ENCODE measurements around the gene KLRF1.

KLRF1 gene

DNA sequence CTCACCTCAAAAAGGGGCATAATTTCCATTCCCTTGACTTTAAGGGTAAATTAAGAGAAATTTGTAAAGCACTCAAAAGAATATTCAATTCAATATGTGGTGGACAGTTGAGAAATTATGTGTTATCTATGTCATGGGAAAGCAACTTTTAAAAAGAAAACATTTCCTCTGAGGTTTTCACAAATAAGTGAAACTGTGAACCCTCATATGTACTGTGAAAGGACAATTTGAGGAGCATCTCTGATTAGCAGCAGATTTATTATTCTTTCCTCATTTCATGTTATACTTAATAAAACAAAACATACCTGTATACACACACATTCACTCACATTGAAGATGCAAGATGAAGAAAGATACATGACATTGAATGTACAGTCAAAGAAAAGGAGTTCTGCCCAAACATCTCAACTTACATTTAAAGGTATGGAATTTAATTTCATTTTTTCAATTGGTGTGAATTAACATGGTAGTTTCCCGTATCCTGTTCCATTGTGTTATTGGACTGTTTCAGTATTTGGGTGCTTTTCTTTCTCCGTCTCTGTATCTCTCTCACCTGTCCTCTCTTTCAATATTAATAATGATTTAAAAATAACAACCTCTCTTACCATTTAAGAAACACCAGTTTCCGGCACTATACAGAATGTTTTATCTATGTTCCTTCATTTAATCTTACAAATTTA lies at the start of gene KLRF1:
Gene KLRF1 (plus strand): TSS at position 273 of the 680 bp plus-strand sequence. CDS start 64 bp downstream, at position 337.
- DNase-seq (ENCODE audit: low spot score): no peak

- no peak for DNase-seq (ENCODE audit: low spot score)
Measured at GRCh38 chr12:9779209-9779608, 48.1 kb upstream of the KLRF1 start.

- DNase-seq (ENCODE audit: low spot score): no peak
Measured at GRCh38 chr12:9781360-9781759, 45.9 kb upstream of the KLRF1 start.

GRCh38 chr12:9782547-9783382 lies 44.5 kb upstream of the KLRF1 start:
- no peak for DNase-seq (ENCODE audit: low spot score)

DNA sequence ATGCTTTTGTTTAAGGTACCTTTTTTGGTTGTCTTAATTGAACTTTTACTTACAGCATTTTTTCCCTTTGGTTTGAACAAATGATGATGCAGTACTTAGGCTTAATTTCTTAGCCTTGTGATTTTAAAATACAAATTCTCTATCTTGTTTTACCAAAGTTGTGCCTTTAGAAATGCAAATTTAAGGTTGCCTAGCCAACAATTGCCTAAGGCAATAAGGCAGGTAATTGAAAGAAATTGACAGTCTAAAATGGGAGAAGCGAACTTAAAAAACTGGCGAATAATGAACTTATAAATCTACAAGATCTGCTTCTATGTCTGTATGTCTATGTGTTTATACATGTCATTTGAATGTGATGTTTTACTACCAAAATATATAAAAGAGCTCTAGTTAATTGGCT lies 43.0 kb upstream of the KLRF1 start:
- DNase-seq (ENCODE audit: low spot score): no peak

GRCh38 chr12:9784816-9785215 lies 42.5 kb upstream of the KLRF1 start:
- no peak for DNase-seq (ENCODE audit: low spot score)

DNA sequence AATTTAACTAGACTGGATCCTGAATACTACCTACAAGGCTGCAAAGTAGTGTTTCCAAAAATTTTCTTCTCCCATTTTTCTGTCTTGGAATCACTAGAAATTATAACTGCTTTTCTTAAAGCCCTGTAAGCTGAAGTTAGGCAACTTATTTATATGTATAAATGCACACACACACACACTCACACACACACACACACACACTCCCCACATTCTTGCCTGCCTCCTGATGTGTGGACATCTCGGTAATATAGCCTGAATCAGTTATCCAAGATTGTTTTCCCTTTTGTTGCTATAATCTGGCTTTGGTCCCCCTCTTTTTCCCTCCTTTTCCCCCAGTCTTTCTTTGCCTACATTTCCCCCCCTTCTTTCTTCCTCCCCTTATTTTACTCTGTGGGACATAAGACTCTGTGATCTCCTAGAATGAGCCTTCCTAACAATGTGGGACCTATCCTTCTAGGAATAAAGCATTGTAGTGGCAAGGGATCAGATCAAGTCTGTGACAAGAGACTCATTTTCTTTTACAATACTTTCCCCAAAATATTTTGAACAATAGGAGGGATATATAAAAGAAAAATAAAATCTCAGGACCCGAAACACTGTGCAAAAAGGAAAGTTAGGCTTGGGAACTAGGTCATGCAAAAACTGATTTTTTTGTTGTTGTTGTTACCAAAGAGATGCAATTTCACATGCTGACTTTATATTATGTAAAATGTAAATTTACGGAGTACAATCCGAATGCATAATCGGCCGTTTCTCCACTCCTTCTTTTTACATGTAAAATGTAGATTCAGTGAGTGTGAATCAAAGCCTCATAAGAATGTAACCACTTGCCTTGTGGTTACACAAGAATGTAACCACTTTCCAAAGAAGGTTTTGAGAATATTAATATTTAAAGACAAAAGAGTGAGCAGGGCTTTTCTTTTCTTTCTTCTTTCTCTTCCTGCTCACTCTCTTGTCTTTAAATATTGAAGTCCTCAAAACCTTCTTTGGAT lies 40.3 kb upstream of the KLRF1 start:
- DNase-seq (ENCODE audit: low spot score): peak; percentile 12

GRCh38 chr12:9792185-9792900 lies 34.9 kb upstream of the KLRF1 start:
- DNase-seq (ENCODE audit: low spot score): no peak

DNA sequence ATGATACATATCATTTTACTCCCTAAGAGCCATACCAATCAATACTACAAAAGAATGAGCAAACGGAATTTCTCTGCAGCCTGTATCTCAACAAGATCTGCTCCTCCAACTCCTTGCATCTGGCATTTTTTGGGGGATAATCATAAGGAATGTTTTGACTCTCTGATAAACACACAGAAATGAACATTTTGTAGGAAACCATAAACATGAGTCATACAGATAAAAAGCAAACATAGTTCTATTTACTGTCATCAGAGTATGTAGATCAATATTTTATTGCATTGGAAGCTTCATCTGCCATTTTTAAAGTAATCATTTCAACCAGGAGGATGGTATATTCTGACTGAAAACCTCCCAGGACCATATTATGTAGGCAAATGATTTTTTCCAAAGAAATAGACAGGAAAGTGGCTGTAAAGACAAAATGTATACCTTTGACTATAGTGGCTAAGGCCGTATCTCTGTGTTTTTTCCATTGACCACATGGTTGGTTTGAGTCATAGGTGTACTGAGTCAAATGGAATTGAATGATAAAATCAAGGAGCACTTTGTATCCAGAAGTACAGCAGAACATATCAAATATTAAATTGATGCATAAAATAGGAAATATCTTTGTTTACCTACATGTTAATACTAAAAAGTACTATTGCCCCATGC lies 34.2 kb upstream of the KLRF1 start:
- DNase-seq (ENCODE audit: low spot score): no peak

- DNase-seq (ENCODE audit: low spot score): no peak
Measured at GRCh38 chr12:9793779-9794395, 33.4 kb upstream of the KLRF1 start.

DNA sequence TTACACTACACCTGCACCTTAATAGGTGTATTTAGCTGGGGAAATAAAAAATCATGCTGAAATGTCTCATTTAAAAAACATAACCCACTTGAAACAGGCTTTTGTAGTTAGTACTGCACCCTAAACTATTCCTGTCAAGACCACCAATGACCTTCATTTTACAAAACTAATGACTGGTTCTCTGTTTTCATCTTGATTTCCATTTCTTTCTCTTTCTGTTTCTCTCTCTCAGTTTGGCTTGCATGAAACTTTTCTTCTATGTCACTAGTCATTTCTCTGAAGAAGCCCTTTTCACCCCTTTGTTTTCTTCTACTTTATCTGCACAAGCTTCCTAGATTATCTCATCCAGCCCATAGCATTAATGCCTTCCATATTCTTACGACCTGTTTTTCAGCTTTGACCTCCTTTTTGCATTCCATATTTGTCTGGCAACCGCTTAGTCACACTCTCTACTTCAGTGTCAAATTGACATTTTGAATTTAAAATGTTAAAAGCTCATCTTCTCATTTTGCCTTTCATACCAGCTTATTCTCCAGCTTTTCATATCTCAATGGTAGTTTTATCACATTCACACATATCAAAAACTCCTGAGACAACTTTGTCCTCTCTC lies 32.7 kb upstream of the KLRF1 start:
- DNase-seq (ENCODE audit: low spot score): no peak

DNA sequence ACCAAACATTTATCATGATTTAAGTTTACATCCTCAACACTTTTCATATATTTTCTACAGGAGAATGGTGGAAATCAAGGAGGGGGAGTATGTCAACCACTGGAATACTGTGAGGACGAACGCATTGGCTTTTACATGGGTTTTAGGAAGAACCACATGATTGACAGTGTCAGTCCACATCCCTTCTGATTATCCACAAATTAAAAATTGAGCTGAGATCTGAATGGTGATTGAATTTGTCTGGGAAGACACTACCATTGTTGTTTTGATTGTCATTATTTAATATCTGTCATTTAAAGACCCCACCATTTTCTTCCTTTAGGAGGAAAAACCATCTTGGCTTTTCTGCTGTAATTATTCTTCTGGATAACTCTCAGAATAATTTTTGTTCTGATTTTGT lies 31.3 kb upstream of the KLRF1 start:
- DNase-seq (ENCODE audit: low spot score): no peak

GRCh38 chr12:9796346-9796745 lies 30.9 kb upstream of the KLRF1 start:
- DNase-seq (ENCODE audit: low spot score): no peak

DNA sequence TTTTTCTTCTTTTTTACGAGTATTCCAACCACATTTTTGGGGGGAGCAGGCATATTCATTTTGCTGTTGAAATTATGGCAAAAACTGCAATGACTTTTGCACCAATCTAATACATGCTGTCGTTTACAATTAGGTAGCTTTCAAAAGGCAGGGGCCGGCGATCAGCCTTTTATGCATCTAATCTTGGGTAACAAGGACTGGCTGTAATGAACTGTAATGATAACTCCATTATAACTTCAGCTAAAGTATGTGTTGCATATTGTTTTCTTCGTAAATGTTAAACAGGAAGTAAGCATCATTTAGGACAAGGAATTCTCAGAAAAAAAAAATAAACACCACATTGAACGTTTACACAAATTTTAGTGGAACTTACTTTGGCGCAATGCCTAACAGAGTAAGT lies 30.3 kb upstream of the KLRF1 start:
- no peak for DNase-seq (ENCODE audit: low spot score)

- DNase-seq (ENCODE audit: low spot score): no peak
Measured at GRCh38 chr12:9797722-9798619, 29.3 kb upstream of the KLRF1 start.

DNA sequence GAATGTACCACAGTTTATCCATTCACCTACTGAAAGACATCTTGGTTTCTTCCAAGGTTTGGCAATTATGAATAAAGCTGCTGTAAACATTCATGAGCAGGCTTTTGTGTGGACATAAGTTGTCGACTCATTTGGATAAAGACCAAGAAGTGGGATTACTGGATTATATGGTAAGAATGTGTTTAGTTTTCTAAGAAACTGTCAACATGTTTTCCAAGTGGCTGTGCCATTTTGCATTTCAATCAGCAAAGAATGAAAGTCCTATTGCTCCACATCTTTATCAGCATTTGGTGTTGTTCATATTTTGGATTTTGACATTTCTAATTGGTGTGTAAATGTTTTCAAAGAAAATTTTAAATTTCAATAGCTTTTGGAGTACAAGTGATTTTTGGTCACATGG lies 27.3 kb upstream of the KLRF1 start:
- DNase-seq (ENCODE audit: low spot score): no peak

GRCh38 chr12:9805883-9806282 lies 21.4 kb upstream of the KLRF1 start:
- no peak for DNase-seq (ENCODE audit: low spot score)

DNA sequence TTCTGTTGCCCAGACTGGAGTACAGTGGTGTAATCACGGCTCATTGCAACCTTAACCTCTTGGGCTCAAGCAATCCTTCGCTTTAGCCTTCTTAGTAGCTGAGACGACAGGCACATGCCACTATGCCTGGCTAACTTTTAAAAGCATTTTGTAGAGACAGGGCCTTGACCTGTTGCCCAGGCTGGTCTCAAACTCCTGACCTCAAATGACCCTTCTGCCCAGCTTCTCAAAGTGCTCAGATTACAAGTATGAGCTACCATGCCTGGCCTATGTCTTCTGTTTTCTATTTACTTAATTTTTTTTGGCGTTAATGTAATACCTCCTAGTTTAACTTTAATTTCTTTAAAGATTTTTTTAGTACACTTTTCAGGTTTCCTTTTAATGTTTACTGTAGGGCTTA lies 20.6 kb upstream of the KLRF1 start:
- no peak for DNase-seq (ENCODE audit: low spot score)

- no peak for DNase-seq (ENCODE audit: low spot score)
Measured at GRCh38 chr12:9808504-9808903, 18.8 kb upstream of the KLRF1 start.

Measured in GM03348 (cell line).